Stimulated activated naive CD4-positive, alpha-beta T cell treated with Interleukin-2 at 50 U/mL for 16 hours (primary cell): ENCODE data around the gene RAD51B.
"Not testable (repeated sequence)": the region's sequence is repeated elsewhere in the genome, so short reads cannot be mapped to it uniquely, and the experiment has no call there.

Experiments
- DNase-seq: peaks from one replicate; lab custom pipeline; 2025; lab: John Stamatoyannopoulos, UW

Gene RAD51B

GRCh38 chr14:67950386-67950785 lies 130.8 kb downstream of the RAD51B start:
- DNase-seq, result no peak

GRCh38 chr14:67951529-67952135 lies 132.1 kb downstream of the RAD51B start:
- no peak for DNase-seq

GRCh38 chr14:67952381-67952780 lies 132.8 kb downstream of the RAD51B start:
- DNase-seq, result no peak

GRCh38 chr14:67952786-67953185 lies 133.2 kb downstream of the RAD51B start:
- DNase-seq, result no peak

- no peak for DNase-seq
Measured at GRCh38 chr14:67955261-67955660, 135.7 kb downstream of the RAD51B start.

GRCh38 chr14:67957946-67958345 lies 138.4 kb downstream of the RAD51B start:
- no peak for DNase-seq

GRCh38 chr14:67961676-67962075 lies 142.1 kb downstream of the RAD51B start:
- DNase-seq, result no peak

GRCh38 chr14:67962215-67962644 lies 142.7 kb downstream of the RAD51B start:
- no peak for DNase-seq

- DNase-seq, result no peak
Measured at GRCh38 chr14:67963545-67963944, 144.0 kb downstream of the RAD51B start.

- no peak for DNase-seq
Measured at GRCh38 chr14:67963960-67964812, 144.6 kb downstream of the RAD51B start.

GRCh38 chr14:67965696-67966095 lies 146.1 kb downstream of the RAD51B start:
- DNase-seq, result no peak

- no peak for DNase-seq
Measured at GRCh38 chr14:67967206-67967605, 147.6 kb downstream of the RAD51B start.

GRCh38 chr14:67967970-67968369 lies 148.4 kb downstream of the RAD51B start:
- DNase-seq, result not testable (repeated sequence)

GRCh38 chr14:67970923-67971322 lies 151.3 kb downstream of the RAD51B start:
- no peak for DNase-seq

GRCh38 chr14:67971627-67972625 lies 152.3 kb downstream of the RAD51B start:
- no peak for DNase-seq

- DNase-seq, result no peak
Measured at GRCh38 chr14:67973436-67973835, 153.9 kb downstream of the RAD51B start.

GRCh38 chr14:67975470-67975869 lies 155.9 kb downstream of the RAD51B start:
- DNase-seq, result no peak

- no peak for DNase-seq
Measured at GRCh38 chr14:67977434-67978034, 158.0 kb downstream of the RAD51B start.

- no peak for DNase-seq
Measured at GRCh38 chr14:67978749-67979148, 159.2 kb downstream of the RAD51B start.

GRCh38 chr14:67982711-67983608 lies 163.4 kb downstream of the RAD51B start:
- DNase-seq, result no peak

- no peak for DNase-seq
Measured at GRCh38 chr14:67984274-67984673, 164.7 kb downstream of the RAD51B start.
